Stimulated activated naive CD8-positive, alpha-beta T cell treated with anti-CD3 and anti-CD28 coated beads, Interleukin-15, Interleukin-2, amounts not matched to agents 100 U/mL and 50 U/mL, for 24 hours (primary cell): ENCODE measurements around the gene SLC25A26.

ENCODE experiments used
- ATAC-seq: fragments of 150-1000 bp; cut with Tn5 transposase; one replicate; pipeline ENCODE4 v1.10.0; 2021
- DNase-seq: peaks from one replicate; pipeline ENCODE4 v3.0.0; 2021

SLC25A26 gene

GRCh38 chr3:66227051-66227450 is 6.2 kb downstream of the SLC25A26 start:
- DNase-seq, result no peak
- ATAC-seq, result no peak

DNA sequence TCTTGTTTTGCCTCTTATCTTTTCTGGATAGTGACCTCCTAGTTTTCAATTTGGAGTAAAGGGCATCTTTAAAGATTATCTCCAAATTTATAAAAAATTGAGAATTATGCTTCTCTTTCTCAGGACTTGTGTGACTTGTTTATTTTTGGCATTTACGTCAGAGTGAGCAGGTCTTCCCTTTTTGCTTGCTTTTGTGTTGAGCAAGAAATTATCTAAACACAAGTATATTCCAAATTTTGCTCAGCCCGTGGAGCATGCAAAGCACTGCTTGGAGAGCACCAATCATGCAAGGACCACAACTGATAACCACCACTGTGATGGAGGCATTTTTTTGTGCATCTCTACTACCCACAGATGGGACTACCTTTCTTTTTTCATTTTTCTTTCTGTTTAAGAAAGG is 7.1 kb downstream of the SLC25A26 start:
- DNase-seq, result no peak
- no peak for ATAC-seq

GRCh38 chr3:66228707-66229106 is 7.9 kb downstream of the SLC25A26 start:
- DNase-seq, result no peak
- no peak for ATAC-seq

DNA sequence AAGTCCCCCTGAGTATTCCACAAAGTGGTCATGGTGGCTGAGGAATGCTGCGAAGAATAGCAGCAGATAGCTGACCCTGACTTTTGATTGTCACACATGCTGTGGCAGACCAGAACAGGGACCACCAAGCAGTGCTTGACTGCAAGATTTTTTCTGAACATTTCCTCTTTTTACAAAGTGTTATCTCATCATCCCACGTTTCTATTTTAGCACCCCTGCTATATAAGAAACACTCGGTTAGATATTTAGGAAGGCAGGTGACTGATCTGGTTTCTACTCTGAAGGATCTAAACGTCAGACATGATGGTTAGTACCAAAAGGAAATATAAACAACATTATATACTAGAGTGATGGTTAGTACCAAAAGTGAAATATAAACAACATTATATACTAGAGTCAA is 9.1 kb downstream of the SLC25A26 start:
- ATAC-seq (no peak), DNase-seq (no peak)

- no peak for DNase-seq
Observed at GRCh38 chr3:66233033-66233432, 12.2 kb downstream of the SLC25A26 start.

GRCh38 chr3:66236281-66236680 is 15.5 kb downstream of the SLC25A26 start:
- no peak for ATAC-seq

More at GRCh38 chr3:66233033-66233432, 12.2 kb downstream of the SLC25A26 start:
- ATAC-seq, result no peak

DNA sequence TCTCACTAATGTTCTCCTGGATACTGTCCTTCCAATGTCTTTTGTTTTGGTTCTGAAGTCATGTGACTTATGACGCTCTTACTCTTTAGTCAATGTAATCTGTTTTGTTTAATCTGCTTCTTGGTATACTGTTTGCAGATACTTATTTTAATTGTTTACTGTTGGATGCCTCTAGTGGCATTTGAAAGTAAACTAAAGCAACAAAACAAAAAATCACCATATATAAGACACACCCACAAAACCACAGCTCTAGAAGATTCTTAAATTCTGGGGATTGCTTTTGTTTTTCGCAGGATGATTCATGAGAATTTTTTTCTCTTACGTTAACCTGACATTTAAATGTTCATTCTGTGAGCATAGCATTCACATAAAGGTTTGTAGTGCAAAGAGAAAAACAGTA is 16.8 kb downstream of the SLC25A26 start:
- no peak for DNase-seq
- no peak for ATAC-seq

More at GRCh38 chr3:66236281-66236680, 15.5 kb downstream of the SLC25A26 start:
- no peak for DNase-seq

- DNase-seq, result no peak
- ATAC-seq, result peak; percentile 88
Observed at GRCh38 chr3:66239513-66240123, 18.8 kb downstream of the SLC25A26 start.

- ATAC-seq (no peak), DNase-seq (no peak)
Observed at GRCh38 chr3:66241466-66241865, 20.7 kb downstream of the SLC25A26 start.

DNA sequence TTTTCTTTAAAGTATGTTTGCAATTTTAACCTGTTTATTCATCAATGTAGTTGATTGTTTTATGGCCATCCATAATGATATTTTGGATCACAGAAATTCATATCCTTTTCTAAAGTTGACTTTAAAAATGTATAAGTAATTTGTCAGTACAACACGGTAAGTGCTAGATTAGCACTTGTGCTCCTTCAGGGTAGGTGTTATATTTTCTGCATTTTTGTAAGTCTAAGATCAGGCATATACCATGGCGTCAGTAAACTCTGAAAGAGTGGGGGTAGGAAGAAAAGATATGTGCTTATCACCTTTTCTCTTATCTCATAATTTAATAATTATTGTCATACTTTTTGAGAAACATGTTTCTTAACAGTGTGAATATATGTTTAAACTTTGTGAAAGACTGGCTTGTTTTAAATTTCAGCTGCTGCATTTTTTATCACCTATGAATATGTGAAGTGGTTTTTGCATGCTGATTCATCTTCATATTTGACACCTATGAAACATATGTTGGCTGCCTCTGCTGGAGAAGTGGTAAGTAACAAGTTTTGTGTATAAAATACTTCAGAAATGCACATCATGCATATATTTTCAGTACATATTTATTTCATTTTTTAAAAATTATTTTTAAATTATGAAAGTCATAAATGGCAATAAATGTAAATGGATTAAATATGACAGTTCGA is 22.1 kb downstream of the SLC25A26 start:
- DNase-seq (no peak), ATAC-seq (no peak)

DNA sequence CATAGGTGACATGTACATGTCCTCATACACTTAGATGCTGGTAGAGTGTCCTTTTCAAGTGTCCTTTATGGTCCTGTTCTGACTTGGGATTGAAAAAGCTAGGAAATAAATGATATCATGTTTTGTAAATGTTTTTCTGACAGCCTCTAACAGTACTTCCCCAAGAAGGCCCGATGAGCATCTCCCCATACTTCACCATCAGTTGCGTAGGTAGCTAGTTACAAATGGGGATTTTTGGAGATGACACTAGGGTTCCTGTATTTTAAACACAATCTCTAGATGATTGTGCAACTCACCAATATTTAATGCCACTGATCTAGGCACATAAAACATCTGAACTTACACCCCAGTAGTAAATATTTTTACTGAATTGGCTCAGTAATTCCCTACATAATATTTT is 27.8 kb downstream of the SLC25A26 start:
- no peak for DNase-seq
- ATAC-seq, result no peak

DNA sequence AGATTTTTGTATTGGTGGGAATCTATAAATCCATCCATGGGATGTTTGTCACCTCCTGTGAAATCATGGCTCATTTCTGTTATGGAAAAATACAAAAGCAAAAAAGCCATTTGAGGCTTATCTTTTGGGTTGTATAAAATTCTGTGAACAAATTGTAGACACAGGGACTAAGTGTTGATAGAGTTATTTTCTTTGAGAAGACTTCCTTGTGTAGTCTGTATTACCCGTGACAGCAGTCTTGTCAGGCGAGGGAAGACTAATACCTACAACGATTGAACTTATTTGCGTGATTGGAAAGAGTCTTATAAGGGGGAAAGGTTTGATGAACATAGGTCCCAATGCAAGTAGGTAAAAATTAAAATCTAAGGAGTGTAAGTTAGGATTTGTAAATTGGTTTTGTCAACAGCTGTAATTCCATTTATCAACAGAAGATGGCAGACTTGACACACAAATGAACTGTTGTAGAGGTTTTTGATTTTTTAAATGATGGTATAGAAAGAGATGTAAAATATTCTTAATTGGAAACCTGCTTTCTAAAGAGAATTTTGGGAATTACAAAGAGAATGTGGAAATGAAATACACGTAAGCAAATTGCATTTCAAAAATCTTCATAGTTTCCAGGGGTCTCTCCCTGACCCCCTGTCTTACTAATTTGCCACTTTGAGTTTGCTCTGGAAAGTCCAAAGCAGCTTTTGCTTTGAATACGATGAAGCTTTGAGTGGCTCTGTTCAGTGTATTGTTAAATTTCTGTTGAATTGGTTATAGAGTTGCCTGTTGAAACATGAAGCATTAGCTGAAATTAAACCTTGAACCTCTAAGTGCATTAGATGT is 33.2 kb downstream of the SLC25A26 start:
- DNase-seq, result no peak
- no peak for ATAC-seq

DNA sequence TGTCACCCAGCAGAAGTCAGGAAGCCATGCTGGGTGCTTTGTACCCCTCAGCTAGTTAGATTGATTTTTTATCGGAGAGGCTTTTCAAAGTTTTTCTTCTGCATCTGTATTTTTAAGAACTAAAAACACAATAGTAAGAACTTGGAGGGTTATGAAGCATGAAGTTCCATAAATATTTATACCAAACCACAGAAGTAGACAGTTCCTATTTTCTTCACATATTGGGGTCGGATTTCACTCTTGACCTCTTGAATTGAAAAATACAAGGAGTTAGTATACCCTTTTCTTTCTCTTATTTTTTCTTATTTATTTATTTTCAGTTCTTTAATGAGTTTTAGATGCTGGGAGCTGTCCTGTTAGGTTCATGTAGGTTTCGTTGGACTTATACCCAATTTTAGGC is 35.1 kb downstream of the SLC25A26 start:
- DNase-seq (no peak), ATAC-seq (no peak)

GRCh38 chr3:66256806-66257205 is 36.0 kb downstream of the SLC25A26 start:
- ATAC-seq (no peak), DNase-seq (no peak)

DNA sequence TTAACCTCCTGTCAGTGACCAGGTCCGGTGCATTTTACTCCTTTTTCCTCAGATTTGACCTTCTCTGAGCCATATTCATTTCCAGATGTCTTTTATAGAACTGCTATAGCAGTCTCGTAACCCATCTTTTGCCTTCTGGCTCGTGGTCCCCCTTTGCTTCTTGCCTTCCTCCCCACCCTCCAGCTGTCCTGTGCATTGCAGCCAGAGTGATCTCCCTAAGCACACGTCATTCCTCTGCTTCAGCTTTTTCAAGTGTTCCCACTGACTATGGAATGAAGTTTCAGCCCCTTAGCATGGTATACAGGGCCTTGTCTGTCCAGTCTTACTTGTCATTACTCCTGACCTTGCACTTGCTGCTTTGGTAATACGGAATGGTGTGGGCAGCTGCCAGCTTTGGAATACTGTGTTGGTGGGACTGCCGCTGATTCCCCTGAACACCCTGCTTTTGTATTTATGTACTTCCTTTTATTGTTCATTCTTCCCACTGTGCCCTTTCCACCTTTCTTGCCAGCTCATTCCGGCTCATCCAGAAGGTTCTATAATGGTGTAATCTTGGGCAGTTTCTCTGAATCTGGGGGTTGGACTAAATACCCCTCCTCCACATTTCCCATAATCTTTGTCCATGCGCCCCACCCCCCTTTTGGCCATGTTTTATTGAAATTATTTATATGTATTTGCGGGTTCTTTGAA is 38.9 kb downstream of the SLC25A26 start:
- ATAC-seq (no peak), DNase-seq (no peak)

DNA sequence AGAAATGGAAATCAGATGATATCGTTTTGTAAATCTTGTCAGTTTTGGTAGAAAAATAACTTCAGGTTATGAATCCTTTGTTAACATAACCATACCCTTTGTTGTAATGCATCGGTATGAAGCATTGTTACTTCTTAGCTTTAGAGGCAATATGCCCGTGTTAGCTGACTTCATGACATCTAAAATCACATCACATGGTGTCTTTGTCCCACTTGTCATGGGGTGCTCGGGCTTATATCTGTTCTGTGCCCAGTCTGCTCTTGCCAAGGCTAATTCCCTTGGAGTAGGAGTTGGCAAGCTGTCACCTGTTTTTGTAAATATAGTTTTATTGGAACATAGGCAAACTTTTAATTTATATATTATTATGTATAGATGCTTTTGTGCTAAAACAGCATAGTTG is 39.6 kb downstream of the SLC25A26 start:
- ATAC-seq, result no peak
- DNase-seq, result no peak

- no peak for DNase-seq
Observed at GRCh38 chr3:66261355-66261754, 40.6 kb downstream of the SLC25A26 start.

GRCh38 chr3:66265649-66266048 is 44.8 kb downstream of the SLC25A26 start:
- DNase-seq (no peak), ATAC-seq (no peak)

More at GRCh38 chr3:66261355-66261754, 40.6 kb downstream of the SLC25A26 start:
- ATAC-seq, result no peak

GRCh38 chr3:66266551-66266950 is 45.8 kb downstream of the SLC25A26 start:
- ATAC-seq, result no peak
- DNase-seq, result no peak

DNA sequence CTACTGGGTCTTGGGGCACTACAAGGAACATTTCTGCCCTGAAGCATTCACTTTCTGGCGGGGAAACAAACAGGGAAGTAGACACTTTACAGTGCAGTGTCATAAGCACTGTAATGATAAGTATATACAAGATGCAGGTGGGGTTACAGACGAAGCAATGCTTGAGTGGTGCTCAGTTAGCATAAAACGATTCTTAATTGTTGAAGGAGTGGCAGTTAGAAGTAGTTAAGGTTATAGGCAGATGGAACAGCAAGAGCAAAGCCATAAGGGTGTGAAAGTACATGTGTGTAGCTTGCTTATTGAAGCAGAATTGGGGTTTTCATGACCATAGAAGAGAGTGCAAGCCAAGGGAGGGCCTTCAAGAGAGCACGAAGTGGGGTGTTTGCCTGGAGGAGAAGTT is 46.2 kb downstream of the SLC25A26 start:
- DNase-seq, result no peak
- no peak for ATAC-seq

DNA sequence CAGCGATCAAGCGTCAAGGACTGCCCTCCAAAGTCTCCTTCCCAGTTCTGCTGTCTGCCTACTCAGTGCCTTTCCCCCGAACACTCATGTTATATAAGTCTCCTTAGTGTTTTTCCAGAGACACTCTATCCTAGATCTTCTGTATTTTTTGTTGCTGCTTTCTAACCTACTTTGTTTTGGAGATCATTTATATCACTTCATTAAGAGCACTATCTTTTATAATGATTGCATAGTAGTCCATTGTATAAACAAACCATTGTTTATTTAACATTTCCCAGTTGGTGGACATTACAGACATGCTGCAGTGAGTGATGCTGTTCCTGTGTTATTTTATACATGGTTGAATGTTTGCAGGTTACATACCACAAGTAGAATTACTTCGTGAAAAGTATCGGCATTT is 47.1 kb downstream of the SLC25A26 start:
- DNase-seq, result no peak
- ATAC-seq, result no peak

GRCh38 chr3:66268864-66269263 is 48.1 kb downstream of the SLC25A26 start:
- ATAC-seq, result no peak
- DNase-seq, result no peak

DNA sequence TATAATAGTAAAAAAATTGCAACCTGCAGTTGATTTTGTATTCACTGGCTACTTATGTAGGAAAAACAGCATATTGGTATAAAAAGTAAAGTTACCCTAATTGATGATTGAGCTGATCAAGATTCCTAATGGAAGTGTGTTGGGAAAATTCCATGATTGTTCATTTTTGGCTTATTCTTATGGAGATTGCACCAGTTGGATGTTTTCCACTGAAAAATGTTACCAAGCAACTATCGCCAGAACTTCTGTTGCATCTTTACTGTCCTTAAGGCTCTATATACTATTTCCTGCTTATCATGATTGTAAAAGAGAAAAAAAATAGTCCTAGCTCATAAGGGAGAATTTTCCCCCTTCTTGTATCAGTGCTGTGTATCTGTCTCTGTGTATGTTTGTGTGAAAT is 48.6 kb downstream of the SLC25A26 start:
- DNase-seq, result no peak
- no peak for ATAC-seq
